Upper lobe of left lung (tissue), 4 donors: ENCODE measurements around the gene EIF4G3.

ENCODE experiments used
- EP300 ChIP-seq, 4 donors: sonication (generic); formaldehyde crosslinking; IDR thresholded peaks; one replicate each; pipeline ENCODE4 v1.5.1; 2017; ENCODE audit warnings: antibody characterized with exemption in 4 of 4, control low read depth in 2 of 4
- POLR2A ChIP-seq, 4 donors: fragments of 450-650 bp; IDR thresholded peaks; one replicate each; pipeline ENCODE4 v1.5.1; 2016 to 2017; ENCODE audit warnings: antibody characterized with exemption in 4 of 4, mild to moderate bottlenecking in 2 of 4
- TF ChIP-seq, protein P1 (sequence below), 6 experiments: fragments of 450-650 bp in 4 of 6; fragments of 200-600 bp in 2 of 6; sonication (generic) in 2 of 6; IDR thresholded peaks; one replicate each; pipeline ENCODE4 v1.5.1; 2016 to 2019; ENCODE audit warnings: antibody characterized with exemption in 6 of 6

DNA sequence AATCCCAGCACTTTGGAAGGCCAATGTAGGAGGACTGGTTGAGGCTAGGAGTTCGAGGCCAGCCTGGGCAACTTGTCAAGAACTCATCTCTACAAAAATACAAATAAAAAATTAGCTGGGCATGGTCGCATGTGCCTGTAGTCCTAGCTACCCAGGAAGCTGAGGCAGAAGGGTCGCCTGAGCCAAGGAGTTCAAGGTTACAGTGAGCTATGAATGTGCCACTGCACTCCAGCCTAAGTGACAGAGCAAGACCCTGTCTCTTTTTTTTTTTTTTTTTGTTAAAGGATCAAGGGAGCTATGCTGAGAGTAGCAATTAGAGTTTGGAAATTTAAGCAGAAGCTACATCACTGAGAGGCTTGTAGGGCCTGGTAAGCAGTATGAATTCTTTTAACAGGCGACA, 70.9 kb downstream of the EIF4G3 start:
- TF ChIP-seq, protein P1, sequence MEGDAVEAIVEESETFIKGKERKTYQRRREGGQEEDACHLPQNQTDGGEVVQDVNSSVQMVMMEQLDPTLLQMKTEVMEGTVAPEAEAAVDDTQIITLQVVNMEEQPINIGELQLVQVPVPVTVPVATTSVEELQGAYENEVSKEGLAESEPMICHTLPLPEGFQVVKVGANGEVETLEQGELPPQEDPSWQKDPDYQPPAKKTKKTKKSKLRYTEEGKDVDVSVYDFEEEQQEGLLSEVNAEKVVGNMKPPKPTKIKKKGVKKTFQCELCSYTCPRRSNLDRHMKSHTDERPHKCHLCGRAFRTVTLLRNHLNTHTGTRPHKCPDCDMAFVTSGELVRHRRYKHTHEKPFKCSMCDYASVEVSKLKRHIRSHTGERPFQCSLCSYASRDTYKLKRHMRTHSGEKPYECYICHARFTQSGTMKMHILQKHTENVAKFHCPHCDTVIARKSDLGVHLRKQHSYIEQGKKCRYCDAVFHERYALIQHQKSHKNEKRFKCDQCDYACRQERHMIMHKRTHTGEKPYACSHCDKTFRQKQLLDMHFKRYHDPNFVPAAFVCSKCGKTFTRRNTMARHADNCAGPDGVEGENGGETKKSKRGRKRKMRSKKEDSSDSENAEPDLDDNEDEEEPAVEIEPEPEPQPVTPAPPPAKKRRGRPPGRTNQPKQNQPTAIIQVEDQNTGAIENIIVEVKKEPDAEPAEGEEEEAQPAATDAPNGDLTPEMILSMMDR (IDR thresholded peaks at IDR 0.05), result no peak
- TF ChIP-seq EP300 (IDR thresholded peaks at IDR 0.05) (no peak), POLR2A (IDR thresholded peaks at IDR 0.05) (no peak)
